ENCODE data around the gene GPR84. TPM values are rescaled to one million over a fixed set of nuclear protein-coding genes. Genes with fewer than 3 reads are reported as not detected.

GPR84 gene
- total and polyA plus RNA-seq, 8 donors: 0.46 to 1.4 (median 0.50) TPM; not detected in 5

- WGBS, 5 donors: 62 to 65% (median 65%) methylated on average over 16 of the region's 16 CpGs
- TF ChIP-seq POLR2A (IDR thresholded peaks at IDR 0.05) (no peak), CTCF (IDR thresholded peaks at IDR 0.05) (peak in 5 of 7 experiments; percentile 44 to 93 (median 66)), EP300 (IDR thresholded peaks at IDR 0.05) (no peak), POLR2AphosphoS5 (IDR thresholded peaks at IDR 0.05) (peak in 1 of 3 donors; percentile 60)
Observed at GRCh38 chr12:54360717-54361456, 3.4 kb downstream of the GPR84 start.

GRCh38 chr12:54359762-54360351 is 4.4 kb downstream of the GPR84 start:
- Histone ChIP-seq H3K27me3 (no peaks in the 10 kb centered on the region), H3K36me3 (no peaks in the 10 kb centered on the region), H3K4me3 (peak overlapping the region; percentile 61 to 74 (median 63)), H3K27ac (peak overlapping the region; percentile 65 to 92 (median 84)), H3K4me1 (peaks cover 18 to 53% (median 36%) of the 10 kb centered on the region in 4 donors), H3K9me3 (no peaks in the 10 kb centered on the region)
- no peak for DNase-seq
- intact Hi-C loops (cut with DNase I; ENCODE audit: low total_unique reads): loop anchor here (10.0 kb wide), 2 partner anchors 65 to 135 kb away; no protein-coding TSS in a partner anchor
- TF ChIP-seq CTCF (IDR thresholded peaks at IDR 0.05) (no peak), EP300 (IDR thresholded peaks at IDR 0.05) (no peak), POLR2A (IDR thresholded peaks at IDR 0.05) (no peak)
- WGBS, 5 donors: 46 to 58% (median 48%) methylated on average over 9 of the region's 9 CpGs

More at GRCh38 chr12:54360717-54361456, 3.4 kb downstream of the GPR84 start:
- intact Hi-C loops (cut with DNase I; ENCODE audit: low total_unique reads): loop anchor here (10.0 kb wide), 2 partner anchors 66 to 136 kb away; no protein-coding TSS in a partner anchor
- Histone ChIP-seq H3K36me3 (no peaks in the 10 kb centered on the region), H3K4me3 (no peak overlapping the region), H3K4me1 (peaks cover 18 to 48% (median 33%) of the 10 kb centered on the region in 4 donors), H3K9me3 (no peaks in the 10 kb centered on the region), H3K27ac (peak overlapping the region in 2 of 5 donors; percentile 84 to 92), H3K27me3 (no peaks in the 10 kb centered on the region)
- peak; percentile 87 to 94 for DNase-seq

DNA sequence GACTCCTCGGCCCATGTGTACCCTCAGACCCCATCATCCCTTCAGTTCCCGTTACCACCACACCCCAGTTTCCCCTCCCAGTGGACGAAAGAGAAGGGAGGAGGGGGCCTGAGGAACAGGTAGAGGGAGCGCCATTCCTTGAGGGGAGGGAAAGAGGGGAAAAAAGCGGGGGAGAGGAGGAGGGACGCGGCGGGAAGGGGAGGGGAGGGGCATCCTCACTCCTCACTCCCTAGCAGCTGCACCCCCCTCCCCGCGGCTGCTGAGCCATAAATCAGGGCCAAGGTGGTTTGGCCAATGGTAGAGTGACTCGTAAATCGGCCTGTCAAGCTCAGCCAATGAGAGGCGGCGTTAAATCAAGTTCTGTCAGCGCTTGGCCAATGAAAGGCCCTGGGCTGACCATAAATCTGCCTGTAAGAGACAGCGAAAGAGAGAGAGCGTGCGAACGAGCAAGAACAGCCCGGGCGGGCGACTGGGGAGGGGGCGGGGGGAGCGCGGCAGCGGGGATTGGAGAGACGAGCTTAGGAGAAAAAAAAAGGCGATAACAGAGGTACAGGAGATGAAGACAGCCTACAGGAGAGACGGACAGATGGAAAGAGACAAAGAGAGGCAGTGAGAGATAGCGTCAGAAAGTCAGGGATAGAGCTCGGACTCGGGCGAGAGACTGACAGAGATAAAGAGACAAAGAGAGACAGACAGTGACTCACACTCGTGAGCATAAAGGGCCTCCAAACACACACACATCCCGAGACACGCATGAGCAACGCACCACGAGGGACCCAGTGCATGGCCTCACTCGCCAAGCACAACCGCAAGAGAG is 5.1 kb downstream of the GPR84 start:
- Histone ChIP-seq H3K4me1 (peaks cover 18 to 53% (median 36%) of the 10 kb centered on the region in 4 donors), H3K9me3 (no peaks in the 10 kb centered on the region), H3K27ac (peak overlapping the region; percentile 65 to 92 (median 84)), H3K36me3 (no peaks in the 10 kb centered on the region), H3K4me3 (peak overlapping the region; percentile 61 to 74 (median 63)), H3K27me3 (no peaks in the 10 kb centered on the region)
- intact Hi-C loops (cut with DNase I; ENCODE audit: low total_unique reads): no loop called here
- no peak for TF ChIP-seq EP300 (IDR thresholded peaks at IDR 0.05)
- peak in 1 of 7 experiments; percentile 39 for TF ChIP-seq CTCF (IDR thresholded peaks at IDR 0.05)
- TF ChIP-seq POLR2AphosphoS5 (IDR thresholded peaks at IDR 0.05): peak; percentile 58 to 75 (median 70)
- TF ChIP-seq POLR2A (IDR thresholded peaks at IDR 0.05): no peak
- 1 to 2% (median 1%) methylated on average over 35 to 40 of the region's 40 CpGs for WGBS, 5 donors
- peak; percentile 95 to 99 for DNase-seq
